NCI-H526 treated with DMSO at 0.1 percent for 48 hours (cell line): Measurements from ENCODE around the gene CSNK1A1L.

ENCODE experiments used
- DNase-seq: peaks from one replicate; lab custom pipeline; 2025; lab: John Stamatoyannopoulos, UW

The CSNK1A1L gene

GRCh38 chr13:37106642-37107041, 1.2 kb upstream of the CSNK1A1L start:
- DNase-seq: no peak

GRCh38 chr13:37102896-37103295, 2.6 kb downstream of the CSNK1A1L start:
- DNase-seq: no peak

DNA sequence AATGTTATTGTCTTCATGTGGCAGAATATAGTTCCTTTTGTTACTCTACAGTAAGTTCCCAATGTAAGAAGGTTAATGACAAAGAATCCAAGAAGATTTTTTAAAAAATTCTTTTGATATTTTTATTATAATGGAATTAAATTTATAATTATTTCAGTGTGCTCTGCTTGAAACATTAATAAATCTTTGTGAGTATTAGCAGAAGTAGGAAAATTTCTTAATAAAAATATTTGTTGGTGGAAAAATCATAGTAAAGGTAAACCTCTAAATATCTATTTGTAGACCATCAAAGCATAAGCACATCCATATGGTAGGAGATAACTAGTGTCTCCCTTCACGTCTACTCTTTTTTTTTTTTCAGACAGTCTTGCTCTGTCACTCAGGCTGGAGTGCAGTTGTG, 4.3 kb downstream of the CSNK1A1L start:
- DNase-seq: no peak

GRCh38 chr13:37100731-37101130, 4.7 kb downstream of the CSNK1A1L start:
- no peak for DNase-seq

DNA sequence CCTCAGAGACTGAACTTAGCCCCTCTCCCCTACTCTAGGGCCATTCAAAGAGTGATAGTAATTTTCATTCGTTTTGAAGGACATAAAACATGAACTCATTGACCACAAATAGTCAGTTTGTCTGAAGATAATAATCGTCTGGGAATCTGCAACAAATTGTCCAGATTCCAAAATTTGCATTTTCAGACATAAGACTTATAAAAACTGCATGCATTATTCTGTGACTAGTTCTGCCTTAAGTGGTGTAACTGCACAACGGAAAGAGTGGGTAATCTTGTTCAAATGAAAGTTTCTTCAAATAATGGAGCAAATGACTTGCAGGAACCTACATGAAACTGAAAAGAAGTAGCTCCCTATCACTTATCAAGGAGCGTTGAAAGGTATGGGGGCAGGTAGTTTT, 8.4 kb downstream of the CSNK1A1L start:
- no peak for DNase-seq

DNA sequence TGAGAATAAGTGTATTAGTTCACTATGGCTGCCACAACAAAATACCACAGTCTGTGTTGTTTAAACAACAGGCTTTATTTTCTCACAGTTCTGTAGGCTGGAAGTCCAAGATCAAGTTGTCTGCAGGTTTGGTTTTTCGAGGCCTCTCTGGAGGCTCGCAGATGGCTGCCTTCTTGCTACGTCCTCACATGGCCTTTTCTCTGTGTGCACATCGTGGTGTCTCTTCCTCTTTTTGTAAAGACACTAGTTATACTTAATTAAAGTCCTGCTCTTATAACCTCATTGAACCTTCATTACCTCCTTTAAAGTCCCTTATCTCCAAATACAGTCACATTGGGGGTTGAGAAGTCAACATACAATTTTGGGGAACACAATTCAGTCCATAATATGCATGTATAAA, 10.6 kb downstream of the CSNK1A1L start:
- DNase-seq: no peak

- DNase-seq: no peak
Measured at GRCh38 chr13:37094099-37094498, 11.4 kb downstream of the CSNK1A1L start.

- no peak for DNase-seq
Measured at GRCh38 chr13:37091835-37092234, 13.6 kb downstream of the CSNK1A1L start.

- DNase-seq: no peak
Measured at GRCh38 chr13:37090912-37091311, 14.6 kb downstream of the CSNK1A1L start.

GRCh38 chr13:37089495-37089894, 16.0 kb downstream of the CSNK1A1L start:
- no peak for DNase-seq

- no peak for DNase-seq
Measured at GRCh38 chr13:37087486-37087885, 18.0 kb downstream of the CSNK1A1L start.

GRCh38 chr13:37085606-37086005, 19.9 kb downstream of the CSNK1A1L start:
- DNase-seq: no peak

DNA sequence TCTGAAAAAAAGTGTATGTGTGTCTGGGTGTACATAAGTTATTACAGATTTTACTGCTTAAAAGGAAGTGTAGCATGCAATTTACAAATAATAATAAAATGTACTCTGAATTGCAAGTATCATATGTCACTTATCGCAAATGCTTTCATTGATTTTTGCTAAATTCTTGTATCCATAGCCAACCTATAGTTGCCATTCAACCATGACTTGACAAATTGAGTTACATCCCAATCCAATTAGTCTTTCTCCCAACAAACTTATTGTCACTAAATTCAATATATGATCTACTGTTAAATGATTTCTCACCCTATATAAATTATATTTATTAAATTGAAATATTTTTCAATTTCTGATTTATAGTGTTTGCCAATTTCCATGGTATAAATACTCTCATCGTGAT, 28.6 kb downstream of the CSNK1A1L start:
- no peak for DNase-seq

- DNase-seq: no peak
Measured at GRCh38 chr13:37075164-37075563, 30.3 kb downstream of the CSNK1A1L start.

- DNase-seq: peak; percentile 18
Measured at GRCh38 chr13:37074703-37075102, 30.8 kb downstream of the CSNK1A1L start.

DNA sequence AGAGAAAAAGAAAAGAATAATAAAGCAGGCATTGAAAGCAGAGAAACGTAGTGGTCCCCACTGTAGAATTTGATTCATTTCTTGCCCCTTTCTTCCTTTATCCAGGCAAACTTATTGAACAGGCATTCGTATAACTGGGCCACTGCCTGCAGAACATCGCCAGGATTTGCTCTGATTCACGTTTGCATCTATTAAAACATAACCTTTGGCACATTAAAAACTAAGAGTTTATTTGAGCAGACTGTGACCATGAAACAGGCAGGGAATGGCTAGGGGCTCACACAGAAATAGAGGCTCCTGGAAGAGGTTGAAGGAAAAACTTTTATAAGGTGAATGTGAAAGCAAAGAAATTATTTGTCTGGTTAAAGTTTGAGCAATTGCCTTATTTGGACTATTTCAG, 33.4 kb downstream of the CSNK1A1L start:
- no peak for DNase-seq

GRCh38 chr13:37070956-37071355, 34.5 kb downstream of the CSNK1A1L start:
- no peak for DNase-seq

DNA sequence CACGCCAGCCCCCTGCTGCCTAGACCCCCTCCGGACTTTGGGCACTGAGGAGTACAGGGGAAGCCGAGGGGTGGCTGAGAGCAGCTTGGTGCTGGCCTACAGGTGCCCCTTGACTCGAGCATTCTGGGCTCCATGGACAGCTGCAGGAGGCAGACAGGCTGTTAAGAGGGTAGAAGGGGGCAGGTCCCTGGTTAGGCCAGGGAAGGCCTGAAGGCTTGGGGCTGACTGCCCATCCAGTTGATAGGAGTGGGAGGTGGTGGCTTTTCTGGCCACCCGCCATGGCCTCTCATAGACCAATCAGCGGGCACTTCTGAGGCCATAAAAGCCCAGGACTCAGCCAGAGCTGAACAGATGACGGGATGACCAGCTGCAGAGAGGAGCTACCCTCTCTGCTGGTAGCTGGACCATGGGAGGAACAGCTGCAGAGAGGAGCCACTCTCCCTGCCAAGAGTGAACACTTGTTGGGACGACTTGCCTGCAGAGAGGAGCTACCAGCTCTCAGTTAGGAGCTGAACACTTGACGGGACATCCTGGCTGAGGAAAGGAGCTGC, 35.2 kb downstream of the CSNK1A1L start:
- DNase-seq: no peak

GRCh38 chr13:37069597-37070103, 35.8 kb downstream of the CSNK1A1L start:
- DNase-seq: no peak

DNA sequence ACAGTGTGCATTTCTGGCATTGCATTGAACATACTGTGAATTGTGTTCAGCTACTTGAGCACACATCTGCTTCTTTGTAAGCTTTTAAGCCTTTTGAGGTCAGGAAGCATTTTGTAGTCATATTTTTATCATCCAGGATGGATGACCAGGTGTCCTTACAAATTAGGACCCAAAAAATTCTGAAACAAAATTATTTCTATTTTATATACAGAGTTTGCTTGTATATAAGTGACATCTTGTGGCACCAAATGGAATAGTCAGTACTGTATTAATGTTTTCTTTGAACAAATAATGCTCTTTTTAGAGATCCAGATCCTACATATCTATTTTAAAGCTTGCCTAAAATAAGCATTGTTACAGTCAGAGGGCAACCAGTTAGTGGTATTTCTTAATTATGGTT, 36.5 kb downstream of the CSNK1A1L start:
- peak; percentile 9 for DNase-seq

- DNase-seq: no peak
Measured at GRCh38 chr13:37067874-37068273, 37.6 kb downstream of the CSNK1A1L start.

DNA sequence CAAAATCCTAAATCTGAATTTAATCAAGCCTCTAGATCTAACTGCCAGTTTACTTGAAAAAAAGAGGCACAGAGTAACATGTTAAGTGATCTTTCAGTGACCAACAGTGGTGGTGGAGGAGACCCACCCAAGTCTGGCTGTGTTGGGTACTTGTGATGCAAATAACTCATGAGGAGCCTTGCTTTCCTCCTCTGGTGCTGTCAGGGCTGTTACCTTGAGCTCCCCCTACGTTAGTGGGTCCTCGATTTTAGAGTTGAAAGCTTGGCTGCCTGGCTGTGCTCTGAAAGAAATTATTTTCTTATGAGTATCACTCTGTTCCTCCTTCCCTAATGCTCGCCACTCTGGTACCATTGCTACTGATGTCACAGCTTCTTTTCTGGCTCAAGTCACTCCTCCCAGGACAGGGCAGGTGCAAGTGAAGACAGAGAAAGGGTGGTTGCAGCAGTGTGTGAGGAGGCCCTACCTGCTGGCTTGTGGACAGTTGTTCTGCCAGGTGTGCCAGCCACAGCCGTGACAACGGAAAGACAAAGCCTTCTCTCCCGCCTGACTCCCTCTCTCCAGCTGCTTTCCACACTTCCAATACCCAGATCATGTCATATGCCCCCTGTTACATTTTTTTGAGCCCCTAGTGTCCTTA, 39.5 kb downstream of the CSNK1A1L start:
- no peak for DNase-seq

DNA sequence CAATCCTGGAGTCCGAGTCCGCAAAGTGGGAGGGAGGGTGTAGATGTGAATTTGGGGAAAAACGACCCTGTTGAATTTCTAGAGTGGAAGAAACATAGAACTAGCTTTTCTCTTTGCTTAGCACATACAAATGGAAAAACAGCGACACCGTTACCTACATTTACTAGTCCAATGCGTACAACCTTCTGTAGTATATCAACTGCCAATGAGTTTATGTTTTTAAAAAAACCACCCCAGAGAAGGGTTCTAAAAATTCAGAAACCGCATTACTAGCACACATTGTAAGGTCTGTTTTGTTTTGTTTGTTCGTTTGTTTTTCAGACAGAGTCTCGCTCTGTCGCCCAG, 45.6 kb downstream of the CSNK1A1L start:
- no peak for DNase-seq
